GM21381 (cell line): ENCODE data around the gene NEK3.
"Not testable (repeated sequence)": the region's sequence is repeated elsewhere in the genome, so short reads cannot be mapped to it uniquely, and the experiment has no call there.

Source experiments
- ATAC-seq: cut with Tn5 transposase; IDR thresholded peaks from one replicate; pipeline ENCODE4 v1.9.1; 2021; ENCODE audit warnings: mild to moderate bottlenecking, moderate library complexity; ENCODE audit not compliant: unreplicated experiment

Gene NEK3

GRCh38 chr13:52170828-52171391 lies 11.5 kb upstream of the NEK3 start:
- ATAC-seq: not testable (repeated sequence)

GRCh38 chr13:52169839-52170238 lies 10.4 kb upstream of the NEK3 start:
- ATAC-seq: no peak

GRCh38 chr13:52165411-52165810 lies 6.0 kb upstream of the NEK3 start:
- ATAC-seq: no peak

GRCh38 chr13:52164989-52165388 lies 5.6 kb upstream of the NEK3 start:
- ATAC-seq: no peak

GRCh38 chr13:52163878-52164277 lies 4.5 kb upstream of the NEK3 start:
- not testable (repeated sequence) for ATAC-seq

- ATAC-seq: no peak
Measured at GRCh38 chr13:52162279-52163101, 3.1 kb upstream of the NEK3 start.

GRCh38 chr13:52161181-52161646 lies 1.8 kb upstream of the NEK3 start:
- ATAC-seq: no peak

- ATAC-seq: no peak
Measured at GRCh38 chr13:52160506-52160905, 1.1 kb upstream of the NEK3 start.

GRCh38 chr13:52160053-52160452 lies 656 bp upstream of the NEK3 start:
- ATAC-seq: no peak

- peak; percentile 30 for ATAC-seq
Measured at GRCh38 chr13:52158629-52159158, 703 bp downstream of the NEK3 start.

GRCh38 chr13:52156724-52157261 lies 2.6 kb downstream of the NEK3 start:
- ATAC-seq: no peak

- ATAC-seq: no peak
Measured at GRCh38 chr13:52155177-52155576, 4.2 kb downstream of the NEK3 start.

GRCh38 chr13:52147225-52147624 lies 12.2 kb downstream of the NEK3 start:
- ATAC-seq: no peak

- ATAC-seq: no peak
Measured at GRCh38 chr13:52141299-52141698, 18.1 kb downstream of the NEK3 start.

- ATAC-seq: no peak
Measured at GRCh38 chr13:52137489-52137888, 21.9 kb downstream of the NEK3 start.

GRCh38 chr13:52136763-52137162 lies 22.6 kb downstream of the NEK3 start:
- no peak for ATAC-seq

GRCh38 chr13:52130641-52131040 lies 28.8 kb downstream of the NEK3 start:
- ATAC-seq: no peak

GRCh38 chr13:52128714-52129700 lies 30.4 kb downstream of the NEK3 start, which contains the start of gene NEK5:
Gene NEK5, minus strand, starts transcription at chr13:52129073. Its CDS starts 1,591 bp downstream, at chr13:52127482.
- peak; percentile 60 for ATAC-seq

GRCh38 chr13:52127783-52128702 lies 31.4 kb downstream of the NEK3 start:
- ATAC-seq: peak; percentile 52
